Measurements from ENCODE around the gene GPALPP1. TPM values are rescaled to one million over a fixed set of nuclear protein-coding genes. Genes with fewer than 3 reads are reported as not detected.

The GPALPP1 gene
- total and polyA plus RNA-seq, 2 donors from 2014 or later, result 9.2 to 25.1 TPM

DNA sequence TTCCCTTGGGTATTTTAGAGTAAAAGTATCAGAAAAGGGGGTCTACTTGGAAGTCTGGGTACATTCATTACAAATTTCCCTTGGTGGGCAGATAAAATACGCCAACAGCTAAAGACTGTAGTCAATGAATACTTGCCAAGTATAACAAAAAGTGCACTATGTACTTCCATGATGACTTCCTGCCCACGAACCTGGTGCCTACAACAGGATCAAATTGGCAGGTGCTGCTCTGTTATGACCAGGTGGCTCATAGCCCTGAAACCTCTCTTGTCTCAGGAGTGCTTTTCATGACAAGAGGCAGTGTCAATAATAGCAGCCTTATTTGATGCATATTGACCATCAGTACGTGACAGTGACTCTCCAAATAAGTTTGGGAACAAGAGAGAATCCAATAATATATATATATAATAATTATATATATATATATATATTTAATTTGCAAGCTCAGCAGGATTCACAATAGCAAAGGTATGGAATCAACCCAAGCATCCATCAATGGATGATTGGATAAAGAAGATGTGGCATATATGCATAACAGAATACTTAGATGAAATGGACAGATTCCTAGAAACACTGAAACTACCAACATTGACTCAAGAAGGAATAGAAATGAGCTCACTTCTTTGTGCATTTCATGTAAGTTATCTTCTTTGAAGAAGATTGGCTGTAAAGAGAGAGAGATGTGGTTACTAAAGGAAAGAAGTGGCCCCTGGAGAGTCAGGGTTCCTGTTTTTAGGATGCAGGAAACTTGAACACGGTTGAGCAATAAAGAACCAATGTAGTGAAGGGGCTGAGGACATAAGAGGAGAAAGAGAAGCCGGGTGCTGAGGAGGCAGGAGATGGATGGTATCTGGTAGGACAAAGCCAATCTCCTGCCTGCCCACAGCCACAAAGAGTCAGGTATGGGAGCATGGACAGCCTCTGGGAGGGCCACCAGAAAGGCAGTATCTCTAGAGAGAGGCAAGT is 79.0 kb downstream of the GPALPP1 start:
- no peak overlapping the region for H3K9ac ChIP-seq (ENCODE audit: low read length in 3 of 3)
- no peak for DNase-seq
- intact Hi-C loops (cut with DNase I), result no loop called here
- no peaks in the 10 kb centered on the region for H3K27me3 ChIP-seq (ENCODE audit: control insufficient read depth, insufficient read depth, low read length)
- TF ChIP-seq, protein P1, sequence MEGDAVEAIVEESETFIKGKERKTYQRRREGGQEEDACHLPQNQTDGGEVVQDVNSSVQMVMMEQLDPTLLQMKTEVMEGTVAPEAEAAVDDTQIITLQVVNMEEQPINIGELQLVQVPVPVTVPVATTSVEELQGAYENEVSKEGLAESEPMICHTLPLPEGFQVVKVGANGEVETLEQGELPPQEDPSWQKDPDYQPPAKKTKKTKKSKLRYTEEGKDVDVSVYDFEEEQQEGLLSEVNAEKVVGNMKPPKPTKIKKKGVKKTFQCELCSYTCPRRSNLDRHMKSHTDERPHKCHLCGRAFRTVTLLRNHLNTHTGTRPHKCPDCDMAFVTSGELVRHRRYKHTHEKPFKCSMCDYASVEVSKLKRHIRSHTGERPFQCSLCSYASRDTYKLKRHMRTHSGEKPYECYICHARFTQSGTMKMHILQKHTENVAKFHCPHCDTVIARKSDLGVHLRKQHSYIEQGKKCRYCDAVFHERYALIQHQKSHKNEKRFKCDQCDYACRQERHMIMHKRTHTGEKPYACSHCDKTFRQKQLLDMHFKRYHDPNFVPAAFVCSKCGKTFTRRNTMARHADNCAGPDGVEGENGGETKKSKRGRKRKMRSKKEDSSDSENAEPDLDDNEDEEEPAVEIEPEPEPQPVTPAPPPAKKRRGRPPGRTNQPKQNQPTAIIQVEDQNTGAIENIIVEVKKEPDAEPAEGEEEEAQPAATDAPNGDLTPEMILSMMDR (IDR thresholded peaks at IDR 0.05; ENCODE audit: borderline replicate concordance, extremely low read depth, insufficient read depth), result no peak
- no peaks in the 10 kb centered on the region for H3K9me3 ChIP-seq (ENCODE audit: control insufficient read depth in 2 of 3, insufficient read depth in 1 of 3, low read length in 3 of 3)
- FAIRE-seq, result no peak
- no peak overlapping the region for H3K27ac ChIP-seq (ENCODE audit: low read depth in 2 of 2, low read length in 2 of 2)
- no peak overlapping the region for H3K4me3 ChIP-seq (ENCODE audit: low read length in 3 of 3)
- H3K4me1 ChIP-seq (ENCODE audit: control insufficient read depth in 2 of 3, insufficient read depth in 2 of 3, low read depth in 1 of 3, low read length in 3 of 3), result no peaks in the 10 kb centered on the region
- no peaks in the 10 kb centered on the region for H3K36me3 ChIP-seq (ENCODE audit: control insufficient read depth in 2 of 3, insufficient read depth in 3 of 3, low read length in 3 of 3)

DNA sequence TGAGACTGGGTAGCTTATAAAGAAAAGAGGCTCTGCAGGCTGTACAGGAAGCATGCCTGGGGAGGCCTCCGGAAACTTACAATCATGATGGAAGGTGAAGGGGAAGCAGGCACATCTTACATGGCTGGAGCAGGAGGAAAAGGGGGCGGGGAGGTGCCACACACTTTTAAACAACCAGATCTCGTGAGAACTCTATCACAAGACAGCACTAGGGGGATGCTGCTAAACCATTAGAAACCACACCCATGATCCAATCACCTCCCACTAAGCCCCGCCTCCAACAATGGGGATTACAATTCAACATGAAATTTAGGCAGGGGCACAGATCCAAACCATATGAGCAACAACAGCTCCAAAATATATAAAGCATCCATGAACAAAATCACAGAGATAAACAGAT is 84.5 kb downstream of the GPALPP1 start:
- Histone ChIP-seq H3K9me3 (ENCODE audit: control insufficient read depth in 2 of 3, insufficient read depth in 1 of 3, low read length in 3 of 3) (no peaks in the 10 kb centered on the region), H3K27ac (ENCODE audit: low read depth in 2 of 2, low read length in 2 of 2) (no peak overlapping the region), H3K9ac (ENCODE audit: low read length in 3 of 3) (no peak overlapping the region), H3K27me3 (ENCODE audit: control insufficient read depth, insufficient read depth, low read length) (no peaks in the 10 kb centered on the region), H3K36me3 (ENCODE audit: control insufficient read depth in 2 of 3, insufficient read depth in 3 of 3, low read length in 3 of 3) (no peaks in the 10 kb centered on the region), H3K4me1 (ENCODE audit: control insufficient read depth in 2 of 3, insufficient read depth in 2 of 3, low read depth in 1 of 3, low read length in 3 of 3) (no peaks in the 10 kb centered on the region), H3K4me3 (ENCODE audit: low read length in 3 of 3) (no peak overlapping the region)
- DNase-seq (no peak), FAIRE-seq (no peak)
- intact Hi-C loops (cut with DNase I), result no loop called here
- TF ChIP-seq, protein P1 (IDR thresholded peaks at IDR 0.05; ENCODE audit: borderline replicate concordance, extremely low read depth, insufficient read depth), result no peak

DNA sequence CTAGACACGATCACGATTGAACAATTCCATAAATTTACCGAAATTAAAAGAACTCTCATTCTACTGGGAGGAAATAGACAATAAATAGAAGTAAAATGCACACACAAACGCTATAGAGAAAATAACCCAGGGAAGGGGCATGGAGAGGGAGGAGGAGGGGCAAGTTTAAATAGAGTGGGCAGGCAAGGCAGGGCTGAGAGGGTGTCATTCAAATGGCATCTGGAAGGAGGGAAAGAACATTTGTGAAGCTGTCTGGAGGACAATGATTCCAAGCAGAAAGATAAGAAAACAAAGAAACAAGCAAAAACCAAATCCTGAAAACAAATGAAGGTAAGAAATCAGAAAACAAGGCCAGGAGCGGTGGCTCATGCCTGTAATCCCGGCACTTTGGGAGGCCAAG is 85.4 kb downstream of the GPALPP1 start:
- no peaks in the 10 kb centered on the region for H3K4me1 ChIP-seq (ENCODE audit: control insufficient read depth in 2 of 3, insufficient read depth in 2 of 3, low read depth in 1 of 3, low read length in 3 of 3)
- H3K4me3 ChIP-seq (ENCODE audit: low read length in 3 of 3), result no peak overlapping the region
- FAIRE-seq (no peak), DNase-seq (no peak)
- H3K9me3 ChIP-seq (ENCODE audit: control insufficient read depth in 2 of 3, insufficient read depth in 1 of 3, low read length in 3 of 3), result no peaks in the 10 kb centered on the region
- H3K9ac ChIP-seq (ENCODE audit: low read length in 3 of 3), result no peak overlapping the region
- TF ChIP-seq, protein P1 (IDR thresholded peaks at IDR 0.05; ENCODE audit: borderline replicate concordance, extremely low read depth, insufficient read depth), result no peak
- intact Hi-C loops (cut with DNase I), result no loop called here
- H3K27me3 ChIP-seq (ENCODE audit: control insufficient read depth, insufficient read depth, low read length), result no peaks in the 10 kb centered on the region
- H3K36me3 ChIP-seq (ENCODE audit: control insufficient read depth in 2 of 3, insufficient read depth in 3 of 3, low read length in 3 of 3), result no peaks in the 10 kb centered on the region
- H3K27ac ChIP-seq (ENCODE audit: low read depth in 2 of 2, low read length in 2 of 2), result no peak overlapping the region
